ENCODE measurements around the gene EYS. TPM values are rescaled to one million over a fixed set of nuclear protein-coding genes. Genes with fewer than 3 reads are reported as not detected.

Gene EYS
- total and polyA plus RNA-seq, 2 of the 8 experiments (the other 6 are each of a cell fraction or from before 2014, with no cell fraction given), result 0.05 to 0.13 TPM

DNA sequence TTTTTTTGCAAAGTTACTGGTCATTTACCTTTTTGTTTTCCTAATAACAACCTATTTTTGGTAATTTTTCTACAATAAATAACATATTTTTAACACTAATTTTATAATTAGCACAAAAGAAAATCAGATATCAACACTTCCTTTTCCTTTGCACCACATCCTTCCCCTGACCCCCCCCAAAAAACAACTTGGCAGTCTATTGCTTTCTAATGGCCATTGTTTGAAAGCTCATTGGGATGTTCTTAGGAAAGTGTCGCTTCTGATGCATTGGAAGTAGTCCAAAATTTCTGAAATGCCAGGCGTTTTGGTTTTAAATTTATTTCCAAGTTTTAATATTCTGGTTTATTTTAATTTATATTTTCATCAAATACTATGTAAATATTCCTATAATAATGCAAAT is 407.8 kb downstream of the EYS start:
- H3K9ac ChIP-seq (replicated peaks in 1 of 4; ENCODE audit: extremely low read depth in 1 of 4, low read depth in 3 of 4, low read length in 3 of 4), result no peak overlapping the region
- FAIRE-seq, result no peak
- TF ChIP-seq TCF12 (IDR thresholded peaks at IDR 0.05; ENCODE audit: low read depth, low read length), result no peak
- no peak for TF ChIP-seq JUN (IDR thresholded peaks at IDR 0.05; ENCODE audit: low read depth, low read length)
- no peak for TF ChIP-seq EZH2 (IDR thresholded peaks at IDR 0.05; ENCODE audit: low read depth, low read length, severe bottlenecking)
- TF ChIP-seq FOSL1 (IDR thresholded peaks at IDR 0.05; ENCODE audit: insufficient read depth, low read depth, low read length), result no peak
- TF ChIP-seq BCL11A (IDR thresholded peaks at IDR 0.05; ENCODE audit: low read depth in 2 of 2, low read length in 2 of 2), result no peak
- TF ChIP-seq ZNF274 (IDR thresholded peaks at IDR 0.05; ENCODE audit: borderline replicate concordance, extremely low read depth, low read length), result no peak
- no peak for TF ChIP-seq NANOG (IDR thresholded peaks at IDR 0.05; ENCODE audit: insufficient read depth, low read depth, low read length, poor library complexity, severe bottlenecking)
- TF ChIP-seq NRF1 (IDR thresholded peaks at IDR 0.05; ENCODE audit: low read depth, low read length), result no peak
- TF ChIP-seq HDAC2 (IDR thresholded peaks at IDR 0.05; ENCODE audit: borderline replicate concordance in 1 of 2, low read depth in 2 of 2, low read length in 2 of 2), result no peak
- no peak for TF ChIP-seq POLR2AphosphoS5 (IDR thresholded peaks at IDR 0.05; ENCODE audit: low read depth, low read length)
- TF ChIP-seq, protein P1, sequence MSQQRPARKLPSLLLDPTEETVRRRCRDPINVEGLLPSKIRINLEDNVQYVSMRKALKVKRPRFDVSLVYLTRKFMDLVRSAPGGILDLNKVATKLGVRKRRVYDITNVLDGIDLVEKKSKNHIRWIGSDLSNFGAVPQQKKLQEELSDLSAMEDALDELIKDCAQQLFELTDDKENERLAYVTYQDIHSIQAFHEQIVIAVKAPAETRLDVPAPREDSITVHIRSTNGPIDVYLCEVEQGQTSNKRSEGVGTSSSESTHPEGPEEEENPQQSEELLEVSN (IDR thresholded peaks at IDR 0.05), result no peak
- no peak for TF ChIP-seq SAP30 (IDR thresholded peaks at IDR 0.05; ENCODE audit: insufficient read depth, insufficient replicate concordance, low read length)
- TF ChIP-seq, protein P2, sequence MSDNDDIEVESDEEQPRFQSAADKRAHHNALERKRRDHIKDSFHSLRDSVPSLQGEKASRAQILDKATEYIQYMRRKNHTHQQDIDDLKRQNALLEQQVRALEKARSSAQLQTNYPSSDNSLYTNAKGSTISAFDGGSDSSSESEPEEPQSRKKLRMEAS (IDR thresholded peaks at IDR 0.05), result no peak

More for the DNA sequence above, 407.8 kb downstream of the EYS start:
- no peak overlapping the region for H4K91ac ChIP-seq (replicated peaks; ENCODE audit: insufficient read length, low read length)
- no peak overlapping the region for H2AFZ ChIP-seq (ENCODE audit: low read length)
- no peak overlapping the region for H4K8ac ChIP-seq (ENCODE audit: extremely low read depth, insufficient read depth, low read length)
- no peak overlapping the region for H3K4me2 ChIP-seq (ENCODE audit: insufficient read depth in 1 of 2, low read depth in 2 of 2, low read length in 2 of 2)
- H3K79me1 ChIP-seq (ENCODE audit: low read depth, low read length), result no peaks in the 10 kb centered on the region
- H3K14ac ChIP-seq (ENCODE audit: insufficient read length), result no peak overlapping the region
- no peaks in the 10 kb centered on the region for H3K23me2 ChIP-seq (ENCODE audit: low read depth, low read length)
- H4K5ac ChIP-seq (ENCODE audit: insufficient read length, low read depth, low read length), result no peak overlapping the region
- WGBS, 2 experiments (ENCODE audit: extremely low coverage in 1 of 2, insufficient coverage in 1 of 2, insufficient read length in 1 of 2, insufficient replicate concordance in 2 of 2, low coverage in 1 of 2, low lambda C conversion rate in 2 of 2, missing lambda C conversion rate in 1 of 2), result 95% methylated on average over 2 of the region's 2 CpGs; no CpG with 5 or more reads in 1 of the 2 experiments
- CTCF ChIA-PET (ENCODE audit: partially characterized antibody), result no interaction called here
- no peak overlapping the region for H2BK20ac ChIP-seq (ENCODE audit: low read length)
- no peak overlapping the region for H3K27ac ChIP-seq (ENCODE audit: low read depth, low read length)
- no peak overlapping the region for H3K23ac ChIP-seq (ENCODE audit: insufficient read length)
- H3K4me1 ChIP-seq (replicated peaks in 1 of 4; ENCODE audit: control insufficient read depth in 3 of 4, insufficient read depth in 4 of 4, low read length in 3 of 4), result no peaks in the 10 kb centered on the region
- H2BK5ac ChIP-seq (ENCODE audit: low read depth, low read length), result no peak overlapping the region
- H3K36me3 ChIP-seq (ENCODE audit: control insufficient read depth in 2 of 4, insufficient read depth in 4 of 4, low read length in 3 of 4), result no peaks in the 10 kb centered on the region
- H2BK12ac ChIP-seq (ENCODE audit: low read depth, low read length), result no peak overlapping the region
- H2AK5ac ChIP-seq (ENCODE audit: low read depth, low read length), result no peak overlapping the region
- no peak overlapping the region for H2BK120ac ChIP-seq (replicated peaks; ENCODE audit: low read depth, low read length)
- H3K9me3 ChIP-seq (ENCODE audit: insufficient read depth in 2 of 2, low read depth in 1 of 2, low read length in 1 of 2), result no peaks in the 10 kb centered on the region
- H3K79me2 ChIP-seq (ENCODE audit: control insufficient read depth in 1 of 2, insufficient read depth in 2 of 2, low read length in 2 of 2), result no peaks in the 10 kb centered on the region
- H4K20me1 ChIP-seq (replicated peaks in 1 of 2; ENCODE audit: control insufficient read depth in 1 of 2, insufficient read depth in 2 of 2, low read length in 2 of 2), result no peaks in the 10 kb centered on the region
- H2BK15ac ChIP-seq (ENCODE audit: low read length), result no peak overlapping the region
- no peak overlapping the region for H3K18ac ChIP-seq (ENCODE audit: extremely low read depth, low read length)
- no peak for DNase-seq (ENCODE audit: low read depth in 1 of 2, low spot score in 2 of 2)
- H3K4ac ChIP-seq (replicated peaks; ENCODE audit: insufficient read length, low read depth, low read length), result no peak overlapping the region
- POLR2A ChIA-PET (ENCODE audit: partially characterized antibody), result no interaction called here
- no peak overlapping the region for H3K4me3 ChIP-seq (ENCODE audit: extremely low read depth in 1 of 4, insufficient read depth in 2 of 4, low read depth in 3 of 4, low read length in 4 of 4)
- no peaks in the 10 kb centered on the region for H3K27me3 ChIP-seq (replicated peaks in 1 of 4; ENCODE audit: control insufficient read depth in 3 of 4, extremely low read depth in 1 of 4, insufficient read depth in 3 of 4, low read length in 3 of 4)
- H3K56ac ChIP-seq (replicated peaks; ENCODE audit: insufficient read length, low read depth, low read length), result no peak overlapping the region

Data from H1 (cell line).